HCT116 (cell line): ENCODE data around the gene STING1. TPM values are rescaled to one million over a fixed set of nuclear protein-coding genes. Genes with fewer than 3 reads are reported as not detected.

Experiments used
- ATAC-seq: fragments of 200-7000 bp; cut with Tn5 transposase; 2 replicates; pipeline ENCODE4 v1.9.1; 2020; ENCODE audit warnings: mild to moderate bottlenecking, moderate library complexity
- BruUV-seq: library from RNA; stranded (reverse); fragments of 400-500 nt; replicated peaks from 2 replicates; lab custom pipeline; 2021; lab: Mats Ljungman, UMichigan
- CTCF ChIA-PET: fragments of 300-600 bp; sonication (Branson Sonifier 250); formaldehyde crosslinking; loops from one replicate; lab custom pipeline; 2021; ENCODE audit warnings: antibody characterized with exemption; lab: Charles Lee
- POLR2A ChIA-PET: fragments of 300-600, 350-600 bp; sonication (Branson Sonifier 250); formaldehyde crosslinking; loops from one replicate; lab custom pipeline; 2021; ENCODE audit warnings: antibody characterized with exemption; lab: Charles Lee
- RAD21 ChIA-PET, 2 experiments: fragments of 300-600 bp; sonication (Branson Sonifier 250); formaldehyde crosslinking; loops; one replicate each; lab custom pipeline; 2023; ENCODE audit warnings: low total read pairs in 2 of 2; ENCODE audit not compliant: uncharacterized antibody in 2 of 2, unreplicated experiment in 2 of 2, low non-redundant PET in 1 of 2; lab: Charles Lee
- DNase-seq: peaks from one replicate; pipeline ENCODE4 v3.0.0-alpha.2; 2010; ENCODE audit warnings: low read depth, low spot score
- H2AFZ ChIP-seq: fragments of 200-600 bp; shearing (Covaris generic), sonication (generic); 2 replicates; pipeline ENCODE4 v1.6.1; 2017; ENCODE audit warnings: low read depth, mixed run types, mixed read lengths, antibody characterized with exemption, low read length; ENCODE audit not compliant: poor library complexity, severe bottlenecking
- H3K27ac ChIP-seq: 2 replicates; pipeline ENCODE4 v1.5.1; 2012; ENCODE audit warnings: low read depth, low read length
- H3K27me3 ChIP-seq: fragments of 200-600 bp; sonication (generic); 2 replicates; pipeline ENCODE4 v1.6.1; 2016; ENCODE audit warnings: mixed run types, low read length, mixed read lengths; ENCODE audit not compliant: insufficient read depth
- H3K36me3 ChIP-seq, 2 experiments: fragments of 200-500 bp in 1 of 2; fragments of 200-600 bp in 1 of 2; sonication (Bioruptor generic) in 1 of 2; sonication (generic) in 1 of 2; 2 replicates each; pipeline versions ENCODE4 v1.5.1 to v1.6.1; 2014 to 2016; ENCODE audit warnings: low read length in 2 of 2, inconsistent platforms in 1 of 2, mixed read lengths in 1 of 2, mixed run types in 1 of 2; ENCODE audit not compliant: insufficient read depth in 2 of 2, control insufficient read depth in 1 of 2
- H3K4me1 ChIP-seq, 2 experiments: fragments of 200-600 bp in 1 of 2; sonication (generic) in 1 of 2; 2 replicates each; pipeline versions ENCODE4 v1.5.1 to v1.6.1; 2012 to 2017; ENCODE audit warnings: low read length in 2 of 2, inconsistent platforms in 1 of 2, mild to moderate bottlenecking in 1 of 2, mixed read lengths in 1 of 2, mixed run types in 1 of 2, moderate library complexity in 1 of 2; ENCODE audit not compliant: insufficient read depth in 2 of 2, control insufficient read depth in 1 of 2
- H3K4me2 ChIP-seq: fragments of 200-600 bp; sonication (generic); 2 replicates; pipeline ENCODE4 v1.6.1; 2017; ENCODE audit warnings: mixed run types, low read length, mixed read lengths
- H3K4me3 ChIP-seq, 2 experiments: fragments of 200-600 bp in 1 of 2; sonication (generic) in 1 of 2; replicated peaks in 1 of 2; 2 replicates each; pipeline ENCODE4 v1.5.1; 2011 to 2016; ENCODE audit warnings: low read length in 2 of 2, control low read depth in 1 of 2, low read depth in 1 of 2, mild to moderate bottlenecking in 1 of 2, mixed read lengths in 1 of 2, mixed run types in 1 of 2
- H3K79me2 ChIP-seq: fragments of 200-600 bp; sonication (generic); 2 replicates; pipeline ENCODE4 v1.6.1; 2017; ENCODE audit warnings: mild to moderate bottlenecking, mixed run types, low read length, moderate library complexity, mixed read lengths; ENCODE audit not compliant: insufficient read depth
- H3K9ac ChIP-seq: fragments of 200-600 bp; sonication (generic); 2 replicates; pipeline ENCODE4 v1.6.1; 2016; ENCODE audit warnings: low read length, mixed read lengths
- H3K9me2 ChIP-seq: fragments of 200-600 bp; sonication (generic), shearing (Covaris generic); 2 replicates; pipeline ENCODE4 v1.6.1; 2017; ENCODE audit warnings: mixed run types, mild to moderate bottlenecking, moderate library complexity; ENCODE audit not compliant: insufficient read depth
- H3K9me3 ChIP-seq, 2 experiments: fragments of 200-500 bp in 1 of 2; fragments of 200-600 bp in 1 of 2; sonication (Bioruptor generic) in 1 of 2; sonication (generic) in 1 of 2; 2 replicates each; pipeline ENCODE4 v1.6.1; 2014 to 2017; ENCODE audit warnings: low read length in 2 of 2, mixed read lengths in 2 of 2, inconsistent platforms in 1 of 2, low read depth in 1 of 2, mild to moderate bottlenecking in 1 of 2, mixed run types in 1 of 2, moderate library complexity in 1 of 2; ENCODE audit not compliant: control insufficient read depth in 1 of 2, insufficient read depth in 1 of 2
- H4K20me1 ChIP-seq: fragments of 200-600 bp; sonication (generic), shearing (Covaris generic); 2 replicates; pipeline ENCODE4 v1.6.1; 2017; ENCODE audit warnings: mixed run types, mild to moderate bottlenecking, moderate library complexity; ENCODE audit not compliant: insufficient read depth
- CEBPB ChIP-seq: IDR thresholded peaks from 2 replicates; pipeline ENCODE4 v1.6.1; 2012; ENCODE audit warnings: low read depth
- EGR1 ChIP-seq: IDR thresholded peaks from 2 replicates; pipeline ENCODE4 v1.6.1; 2012; ENCODE audit warnings: low read depth
- TCF7L2 ChIP-seq: IDR thresholded peaks from 2 replicates; pipeline ENCODE4 v1.7.0; 2011; ENCODE audit warnings: borderline replicate concordance, inconsistent platforms; ENCODE audit not compliant: insufficient read depth, insufficient read length; ENCODE audit errors: extremely low read depth
- intact Hi-C: fragments of 100-400 bp; cut with micrococcal nuclease; formaldehyde crosslinking; loops from 2 replicates; pipeline ENCODE4 v1.10.0; 2022
- total RNA-seq: library from RNA; stranded (reverse); gene quantifications from one replicate; pipeline ENCODE4 v1.2.1, GENCODE V29; 2021; ENCODE audit not compliant: unreplicated experiment
- TF ChIP-seq, protein P1 (sequence below): IDR thresholded peaks from 2 replicates; pipeline ENCODE4 v1.6.1; 2012

The STING1 gene
- total RNA-seq, 1 experiment from 2014 or later = 17.7 TPM

DNA sequence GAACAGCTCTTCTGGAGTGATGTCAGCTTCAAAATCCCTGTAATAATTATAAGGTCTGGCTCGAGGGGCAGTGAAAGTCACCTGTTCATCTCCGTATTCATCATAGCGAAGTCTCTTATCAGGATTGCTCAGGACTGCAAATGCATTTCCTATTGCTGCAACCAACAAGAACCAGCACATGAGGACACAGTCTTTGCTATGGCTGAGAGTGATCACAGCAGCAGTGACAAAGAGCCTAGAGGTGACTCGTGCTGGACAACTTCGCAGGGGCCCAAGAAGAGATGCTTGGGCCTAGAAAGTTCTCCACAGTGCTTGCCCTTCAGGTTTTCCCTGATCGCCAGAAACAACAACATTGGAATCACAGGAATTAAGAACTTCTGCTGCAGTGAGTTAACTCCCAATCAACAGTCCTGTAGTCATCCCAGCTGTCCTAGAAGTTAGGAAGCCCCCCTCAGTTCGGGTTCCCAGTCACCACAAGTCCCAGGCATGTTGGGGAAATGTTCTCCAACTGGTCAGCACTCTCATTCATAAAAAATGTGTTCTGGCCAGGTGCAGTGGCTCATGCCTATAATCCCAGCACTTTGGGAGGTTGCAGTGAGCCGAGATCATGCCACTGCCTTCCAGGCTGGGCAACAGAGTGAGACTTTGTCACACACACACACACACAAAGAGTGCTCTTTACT is 56.2 kb downstream of the STING1 start:
- Histone ChIP-seq H3K27me3 (no peaks in the 10 kb centered on the region), H3K9me3 (no peaks in the 10 kb centered on the region), H3K27ac (no peak overlapping the region), H2AFZ (no peak overlapping the region), H3K36me3 (no peaks in the 10 kb centered on the region), H3K9me2 (no peaks in the 10 kb centered on the region), H3K79me2 (no peaks in the 10 kb centered on the region), H3K4me2 (no peak overlapping the region), H3K9ac (no peak overlapping the region), H3K4me3 (no peak overlapping the region), H4K20me1 (no peaks in the 10 kb centered on the region), H3K4me1 (no peaks in the 10 kb centered on the region)
- BruUV-seq = no TSS peak
- ChIA-PET CTCF (interaction anchor here (1.1 kb wide), 1 partner anchor 87 kb away, joined by 3 read pairs; no protein-coding TSS in a partner anchor), POLR2A (no interaction called here), RAD21 (no interaction called here)
- intact Hi-C loops = no loop called here
- TF ChIP-seq TCF7L2 = no peak
- TF ChIP-seq, protein P1, sequence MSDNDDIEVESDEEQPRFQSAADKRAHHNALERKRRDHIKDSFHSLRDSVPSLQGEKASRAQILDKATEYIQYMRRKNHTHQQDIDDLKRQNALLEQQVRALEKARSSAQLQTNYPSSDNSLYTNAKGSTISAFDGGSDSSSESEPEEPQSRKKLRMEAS = no peak
- TF ChIP-seq CEBPB = no peak
- no peak for TF ChIP-seq EGR1
- ATAC-seq (no peak), DNase-seq (no peak)

Other genes starting within 250 kb of the STING1 start
- gene MATR3, start 189.0 kb downstream of the STING1 start, total RNA-seq = 123 TPM
- gene PAIP2, start 140.9 kb downstream of the STING1 start, total RNA-seq = 108 TPM
- not detected for gene SLC23A1, start 99.5 kb downstream of the STING1 start, total RNA-seq
- 0.81 TPM for gene MZB1, start 92.8 kb downstream of the STING1 start, total RNA-seq
- gene PROB1, start 87.7 kb downstream of the STING1 start, total RNA-seq = 1.7 TPM
- gene SPATA24, start 78.7 kb downstream of the STING1 start, total RNA-seq = 3.1 TPM
- gene DNAJC18, start 43.2 kb downstream of the STING1 start, total RNA-seq = 5.7 TPM
- gene ECSCR, start 20.0 kb downstream of the STING1 start, total RNA-seq = not detected
- gene SMIM33, start 11.8 kb downstream of the STING1 start, total RNA-seq = not detected
- 140 TPM for gene UBE2D2, start 78.6 kb upstream of the STING1 start, total RNA-seq
- gene CXXC5, start 165.6 kb upstream of the STING1 start, total RNA-seq = 43.1 TPM